Measurements from ENCODE around the gene BCKDHA.
"Not testable (repeated sequence)": the region's sequence is repeated elsewhere in the genome, so short reads cannot be mapped to it uniquely, and the experiment has no call there.

The BCKDHA gene

DNA sequence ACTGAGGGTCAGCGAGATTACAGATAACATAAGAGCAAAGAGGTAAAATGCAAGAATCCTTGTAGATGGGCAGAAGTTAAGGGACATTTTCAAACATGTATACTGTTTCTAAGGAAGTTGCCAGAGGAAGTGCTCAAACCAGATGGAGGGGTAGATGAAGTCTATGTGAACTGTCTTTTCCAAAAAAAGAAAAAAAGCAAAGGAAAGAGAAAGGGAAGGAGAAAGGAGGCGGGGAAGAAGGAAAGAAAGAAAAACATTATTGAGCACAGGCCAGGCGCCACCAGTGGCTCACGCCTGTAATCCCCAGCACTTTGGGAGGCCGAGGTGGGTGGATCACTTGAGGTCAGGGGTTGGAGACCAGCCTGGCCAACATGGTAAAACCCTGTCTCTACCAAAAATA is 36.8 kb downstream of the BCKDHA start:
- DNase-seq (no peak), ATAC-seq (no peak)
- H3K4me1 Mint-ChIP-seq: peaks cover 12% of the 10 kb centered on the region
- H3K27me3 Mint-ChIP-seq: no peaks in the 10 kb centered on the region
- H3K27ac Mint-ChIP-seq: no peak overlapping the region
- no peaks in the 10 kb centered on the region for H3K9me3 Mint-ChIP-seq
- H3K36me3 Mint-ChIP-seq (ENCODE audit: low read depth): peaks cover 21% of the 10 kb centered on the region
- no peak overlapping the region for H3K4me3 Mint-ChIP-seq

DNA sequence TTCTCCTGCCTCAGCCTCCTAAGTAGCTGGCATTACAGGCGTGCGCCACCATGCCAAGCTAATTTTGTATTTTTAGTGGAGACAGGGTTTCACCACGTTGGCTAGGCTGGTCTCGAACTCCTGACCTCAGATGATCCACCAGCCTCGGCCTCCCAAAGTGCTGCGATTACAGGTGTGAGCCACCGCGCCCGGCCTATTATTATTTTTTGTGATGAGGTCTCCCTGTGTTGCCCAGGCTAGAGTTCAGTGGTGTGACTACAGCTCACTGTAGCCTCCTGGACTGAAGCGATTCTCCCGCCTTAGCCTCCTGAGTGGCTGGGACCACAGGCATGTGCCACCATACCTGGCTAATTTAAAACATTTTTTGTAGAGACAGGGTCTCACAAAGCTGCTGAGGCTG is 37.8 kb downstream of the BCKDHA start:
- H3K4me1 Mint-ChIP-seq: peaks cover 16% of the 10 kb centered on the region
- not testable (repeated sequence) for H3K27ac Mint-ChIP-seq, H3K27me3 Mint-ChIP-seq, ATAC-seq, DNase-seq, H3K4me3 Mint-ChIP-seq, H3K9me3 Mint-ChIP-seq
- peaks cover 21% of the 10 kb centered on the region for H3K36me3 Mint-ChIP-seq (ENCODE audit: low read depth)

DNA sequence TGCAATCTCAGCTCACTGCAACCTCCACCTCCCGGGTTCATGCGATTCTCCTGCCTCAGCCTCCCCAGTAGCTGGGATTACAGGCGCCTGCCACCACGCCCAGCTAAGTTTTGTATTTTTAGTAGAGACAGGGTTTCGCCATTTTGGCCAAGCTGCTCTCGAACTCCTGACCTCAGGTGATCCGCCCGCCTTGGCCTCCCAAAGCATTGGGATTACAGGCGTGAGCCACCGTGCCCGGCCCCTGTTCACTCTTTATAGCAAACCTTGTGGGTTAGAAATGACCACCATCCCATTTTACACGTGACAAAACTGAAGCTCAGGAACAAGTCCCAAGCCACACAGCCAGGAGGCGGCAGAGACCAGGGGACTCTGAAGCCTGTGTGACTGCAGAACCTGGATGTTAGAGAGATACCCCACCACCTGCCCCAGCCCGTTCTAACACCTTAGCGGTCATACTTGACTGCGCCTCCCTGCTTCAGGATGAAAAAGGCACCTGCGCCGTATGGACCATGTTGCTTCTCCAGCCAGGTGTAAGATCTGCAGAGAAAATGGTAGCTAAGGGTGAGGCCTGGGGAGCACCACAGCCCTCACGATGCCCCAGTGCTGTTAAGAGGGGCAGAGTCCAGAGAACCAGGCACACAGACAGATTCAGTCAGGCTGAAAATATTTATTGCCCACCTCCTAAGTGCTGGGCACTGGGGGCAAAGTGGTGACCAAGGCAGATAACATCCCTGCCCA is 38.5 kb downstream of the BCKDHA start:
- H3K27me3 Mint-ChIP-seq: no peaks in the 10 kb centered on the region
- no peak overlapping the region for H3K4me3 Mint-ChIP-seq
- no peak overlapping the region for H3K27ac Mint-ChIP-seq
- peaks cover 18% of the 10 kb centered on the region for H3K36me3 Mint-ChIP-seq (ENCODE audit: low read depth)
- no peak for ATAC-seq
- peaks cover 16% of the 10 kb centered on the region for H3K4me1 Mint-ChIP-seq
- no peak for DNase-seq
- H3K9me3 Mint-ChIP-seq: no peaks in the 10 kb centered on the region

DNA sequence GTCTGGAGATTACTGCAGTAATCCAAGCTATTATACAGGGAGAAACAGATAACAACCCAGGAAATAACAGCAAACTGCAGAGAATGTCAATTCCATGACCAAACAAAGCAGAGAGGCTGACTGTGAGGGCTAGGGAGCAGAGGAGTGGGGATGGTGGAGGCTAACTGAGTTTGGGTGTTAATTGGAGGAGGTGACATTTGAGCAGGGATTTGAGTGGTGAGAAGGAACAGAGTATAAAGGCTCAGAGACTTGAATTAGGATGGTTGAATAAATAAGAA is 39.0 kb downstream of the BCKDHA start:
- peaks cover 16% of the 10 kb centered on the region for H3K4me1 Mint-ChIP-seq
- ATAC-seq: no peak
- H3K36me3 Mint-ChIP-seq (ENCODE audit: low read depth): peaks cover 17% of the 10 kb centered on the region
- H3K4me3 Mint-ChIP-seq: no peak overlapping the region
- H3K9me3 Mint-ChIP-seq: no peaks in the 10 kb centered on the region
- H3K27me3 Mint-ChIP-seq: no peaks in the 10 kb centered on the region
- DNase-seq: no peak
- H3K27ac Mint-ChIP-seq: no peak overlapping the region

DNA sequence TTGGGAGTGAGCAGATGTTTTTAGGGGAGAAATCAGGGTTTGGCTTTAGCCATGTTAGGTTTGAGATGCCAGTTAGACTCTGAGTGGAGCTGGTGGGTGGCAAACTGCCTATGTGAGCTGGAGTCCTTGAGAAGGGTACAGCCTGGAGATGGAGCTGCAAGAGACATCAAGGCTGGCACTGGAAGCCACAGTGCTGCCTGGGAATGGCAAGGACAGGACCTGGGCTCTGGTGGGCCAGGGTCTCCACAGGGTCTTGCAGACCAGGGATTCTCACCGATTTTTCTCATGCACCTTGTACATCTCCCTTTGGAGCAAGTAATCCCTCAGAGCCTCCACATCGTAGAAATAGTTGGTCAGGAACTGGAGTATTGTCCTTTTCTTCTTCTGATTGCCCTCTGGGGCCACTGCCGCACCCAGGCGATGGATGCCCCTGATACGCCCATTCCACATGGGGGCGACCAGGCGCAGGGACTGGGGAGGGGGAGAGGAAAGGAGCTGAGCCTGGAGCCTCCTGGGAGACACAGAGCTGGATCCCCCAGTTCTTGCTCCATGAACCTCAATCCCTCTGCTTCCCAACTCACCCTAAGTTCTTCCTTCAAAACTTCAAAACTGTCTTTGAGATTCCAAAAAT is 40.4 kb downstream of the BCKDHA start:
- DNase-seq: no peak
- H3K36me3 Mint-ChIP-seq (ENCODE audit: low read depth): peaks cover 10% of the 10 kb centered on the region
- peaks cover 16% of the 10 kb centered on the region for H3K4me1 Mint-ChIP-seq
- H3K27ac Mint-ChIP-seq: peak overlapping the region; percentile 58
- ATAC-seq: no peak
- H3K27me3 Mint-ChIP-seq: no peaks in the 10 kb centered on the region
- no peaks in the 10 kb centered on the region for H3K9me3 Mint-ChIP-seq
- peak overlapping the region; percentile 24 for H3K4me3 Mint-ChIP-seq

DNA sequence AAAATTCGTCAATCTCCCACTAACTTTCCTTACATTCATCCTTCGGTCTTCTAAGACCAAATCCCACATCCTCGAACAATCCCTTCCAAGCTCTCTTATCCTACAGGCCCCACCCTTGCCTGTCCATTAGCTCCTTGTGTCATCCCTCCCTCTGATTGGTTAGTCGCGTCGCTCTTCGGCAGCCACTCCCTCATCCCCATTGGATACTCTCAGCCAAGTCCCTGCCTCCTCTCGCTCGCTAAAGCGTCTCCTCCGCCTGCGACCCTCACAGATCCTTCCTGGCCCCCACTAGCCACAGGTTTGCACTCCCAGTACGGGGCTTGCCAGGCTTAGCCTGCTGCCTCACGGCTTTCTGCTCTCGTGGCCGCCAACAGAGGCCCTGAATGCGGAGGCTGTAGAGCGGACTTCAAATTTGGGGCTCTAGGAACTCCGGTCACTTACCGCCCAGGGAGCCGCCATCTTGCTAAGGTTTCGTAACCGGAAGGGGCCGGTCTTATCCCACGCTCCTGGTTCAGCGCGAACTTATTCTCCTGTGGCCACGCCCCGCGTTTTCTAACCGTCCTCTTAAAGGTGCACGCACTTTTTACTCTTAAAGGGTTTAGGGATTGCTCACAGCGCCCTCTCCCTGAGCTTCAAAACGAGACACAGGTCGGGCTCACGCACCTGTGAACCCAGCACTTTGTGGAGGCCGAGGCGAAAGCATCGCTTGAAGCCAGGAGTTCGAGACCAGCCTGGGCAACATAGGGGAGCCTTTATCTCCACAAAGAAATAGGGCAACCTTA is 42.0 kb downstream of the BCKDHA start, which contains the start of gene DMAC2:
Gene DMAC2, minus strand, starts transcription at position 472 of the 782 bp plus-strand sequence. Its CDS starts 13 bp downstream, at position 459.
- Mint-ChIP-seq H3K27me3 (no peaks in the 10 kb centered on the region), H3K4me1 (peaks cover 14% of the 10 kb centered on the region), H3K4me3 (no peak within 1 kb of the TSS), H3K27ac (peak within 1 kb of the TSS; percentile 58), H3K9me3 (no peaks in the 10 kb centered on the region), H3K36me3 (ENCODE audit: low read depth) (peaks cover 8% of the 10 kb centered on the region)
- DNase-seq (peak; percentile 95), ATAC-seq (peak; percentile 96)

DNA sequence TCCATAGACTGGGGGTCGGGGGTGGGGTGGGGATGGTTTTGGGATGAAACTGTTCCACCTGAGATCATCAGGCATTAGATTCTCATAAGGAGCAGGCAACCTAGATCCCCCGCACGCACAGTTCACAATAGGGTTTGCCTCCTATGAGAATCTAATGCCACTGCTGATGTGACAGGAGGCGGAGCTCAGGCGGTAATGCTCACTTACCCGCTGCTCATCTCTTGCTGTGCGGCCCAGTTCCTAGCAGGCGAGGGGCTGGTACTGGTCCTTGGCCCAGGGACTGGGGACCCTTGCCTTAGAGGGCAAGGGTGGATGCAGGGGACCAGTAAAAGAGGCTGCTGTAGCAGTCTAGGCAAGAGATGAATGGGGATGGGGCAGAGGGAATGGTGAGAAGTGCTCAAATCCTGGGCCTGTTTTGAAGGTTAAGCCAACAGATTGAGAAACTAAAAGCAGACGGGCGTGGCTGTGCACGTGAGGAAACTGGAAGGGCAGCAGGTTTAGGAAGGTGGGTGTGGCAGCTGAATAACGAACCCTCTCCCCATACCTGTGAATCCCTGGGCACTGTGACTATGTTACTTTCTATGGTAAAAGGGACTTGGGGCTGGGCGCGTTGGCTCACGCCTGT is 43.8 kb downstream of the BCKDHA start:
- Mint-ChIP-seq H3K36me3 (ENCODE audit: low read depth) (peaks cover 8% of the 10 kb centered on the region), H3K4me3 (no peak overlapping the region), H3K9me3 (no peaks in the 10 kb centered on the region), H3K27ac (no peak overlapping the region), H3K4me1 (peaks cover 14% of the 10 kb centered on the region), H3K27me3 (peaks cover 3% of the 10 kb centered on the region)
- ATAC-seq: no peak
- DNase-seq: no peak

DNA sequence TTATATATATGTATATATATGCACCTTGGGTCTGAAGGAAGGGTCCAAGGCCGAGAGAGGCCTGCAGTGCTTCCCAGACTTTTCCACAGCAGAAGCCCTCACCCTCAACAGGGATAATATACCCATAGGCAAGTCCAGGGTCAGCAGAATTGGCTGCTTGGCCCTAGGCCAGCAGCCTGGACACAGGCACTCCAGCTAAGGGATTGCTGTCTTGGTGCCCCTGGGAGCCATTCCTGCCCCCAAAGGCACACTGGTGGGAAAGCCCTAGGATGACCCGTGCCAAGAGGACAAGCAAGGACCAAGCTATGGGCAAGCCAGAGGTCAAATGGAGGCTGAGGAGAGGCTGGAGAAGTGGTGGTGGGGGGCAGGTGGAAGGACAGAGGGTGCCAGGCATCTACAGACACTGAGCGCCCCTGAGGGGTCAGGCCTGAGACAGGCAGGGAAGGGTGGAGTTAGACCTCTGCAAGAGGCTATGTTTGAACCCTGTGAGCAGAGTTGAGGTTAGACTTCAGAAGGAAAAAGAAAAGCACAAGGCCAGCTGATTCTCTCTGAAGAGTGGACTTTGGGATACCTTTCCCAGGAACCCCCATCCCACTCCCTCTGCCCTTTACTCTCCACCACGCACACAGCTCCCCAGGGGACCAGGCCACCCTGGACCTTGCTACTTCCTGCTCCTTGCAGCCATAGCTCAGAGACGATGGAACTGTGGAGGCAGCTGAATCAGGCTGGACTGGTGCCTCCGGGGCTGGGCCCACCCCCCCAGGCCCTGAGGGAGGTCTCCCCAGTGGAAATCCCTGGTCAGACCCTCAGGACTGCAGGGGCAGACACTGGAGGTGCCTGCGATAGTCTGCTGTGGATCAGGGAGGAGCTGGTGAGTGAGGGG is 45.1 kb downstream of the BCKDHA start, which contains the start of gene ERICH4:
Gene ERICH4, plus strand, starts transcription at position 684 of the 883 bp plus-strand sequence. Its CDS starts 14 bp downstream, at position 698.
- DNase-seq (no peak), ATAC-seq (no peak)
- Mint-ChIP-seq H3K9me3 (no peaks in the 10 kb centered on the region), H3K4me1 (peaks cover 13% of the 10 kb centered on the region), H3K36me3 (ENCODE audit: low read depth) (peaks cover 5% of the 10 kb centered on the region), H3K4me3 (no peak within 1 kb of the TSS), H3K27ac (peak within 1 kb of the TSS; percentile 2), H3K27me3 (peaks cover 8% of the 10 kb centered on the region)

DNA sequence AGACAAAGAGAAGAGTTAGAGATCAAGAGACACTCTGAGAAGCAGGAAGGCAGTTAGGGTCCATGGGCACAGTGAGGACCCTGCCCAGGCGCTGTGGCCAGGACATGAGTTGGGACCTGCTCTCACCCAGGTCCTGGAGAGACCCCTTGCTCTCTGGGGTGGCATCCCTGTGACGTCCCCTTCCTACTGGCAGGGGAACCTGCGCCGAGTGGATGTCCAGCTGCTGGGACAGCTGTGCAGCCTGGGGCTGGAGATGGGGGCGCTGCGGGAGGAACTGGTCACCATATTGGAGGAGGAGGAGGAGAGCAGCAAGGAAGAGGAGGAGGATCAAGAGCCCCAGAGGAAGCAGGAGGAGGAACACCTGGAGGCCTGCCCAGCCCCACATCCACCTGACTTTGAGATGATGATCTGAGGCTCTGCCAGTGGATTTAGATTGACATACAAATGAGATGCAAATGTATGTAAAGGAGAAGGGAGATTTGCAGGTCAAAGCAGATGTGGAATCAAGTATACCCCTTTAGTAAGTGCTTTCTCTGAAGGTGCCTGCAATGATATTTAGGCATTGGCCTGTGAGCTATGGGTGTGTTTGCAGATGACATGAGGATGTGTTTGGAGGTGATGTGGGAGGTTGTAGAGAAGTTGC is 46.3 kb downstream of the BCKDHA start:
- H3K27me3 Mint-ChIP-seq: peaks cover 8% of the 10 kb centered on the region
- no peaks in the 10 kb centered on the region for H3K36me3 Mint-ChIP-seq (ENCODE audit: low read depth)
- DNase-seq (no peak), ATAC-seq (no peak)
- peak overlapping the region; percentile 2 for H3K27ac Mint-ChIP-seq
- no peaks in the 10 kb centered on the region for H3K9me3 Mint-ChIP-seq
- H3K4me1 Mint-ChIP-seq: peaks cover 5% of the 10 kb centered on the region
- H3K4me3 Mint-ChIP-seq: no peak overlapping the region

DNA sequence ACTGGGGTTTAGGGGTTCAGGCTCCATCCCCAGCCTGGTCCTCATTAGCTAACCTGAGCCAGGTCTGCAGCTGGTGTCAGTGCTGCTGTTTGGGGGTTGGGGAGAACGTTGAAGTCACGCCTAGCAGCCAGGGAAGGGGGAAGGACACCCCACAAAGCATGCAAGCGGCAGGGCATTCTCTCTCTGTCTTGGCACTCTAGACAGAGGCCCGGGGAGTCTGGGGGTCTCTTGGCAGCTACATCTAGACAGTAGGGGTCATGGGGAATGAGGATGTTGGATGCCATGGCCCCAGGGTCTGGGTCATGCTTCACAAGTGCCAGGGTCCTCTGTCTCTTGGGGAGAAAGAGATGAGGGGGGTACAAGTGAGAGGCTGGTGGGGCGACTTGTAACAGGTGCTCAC is 48.0 kb downstream of the BCKDHA start:
- H3K4me1 Mint-ChIP-seq: peaks cover 5% of the 10 kb centered on the region
- no peak overlapping the region for H3K4me3 Mint-ChIP-seq
- ATAC-seq (no peak), DNase-seq (no peak)
- no peaks in the 10 kb centered on the region for H3K9me3 Mint-ChIP-seq
- no peaks in the 10 kb centered on the region for H3K36me3 Mint-ChIP-seq (ENCODE audit: low read depth)
- peaks cover 11% of the 10 kb centered on the region for H3K27me3 Mint-ChIP-seq
- no peak overlapping the region for H3K27ac Mint-ChIP-seq

DNA sequence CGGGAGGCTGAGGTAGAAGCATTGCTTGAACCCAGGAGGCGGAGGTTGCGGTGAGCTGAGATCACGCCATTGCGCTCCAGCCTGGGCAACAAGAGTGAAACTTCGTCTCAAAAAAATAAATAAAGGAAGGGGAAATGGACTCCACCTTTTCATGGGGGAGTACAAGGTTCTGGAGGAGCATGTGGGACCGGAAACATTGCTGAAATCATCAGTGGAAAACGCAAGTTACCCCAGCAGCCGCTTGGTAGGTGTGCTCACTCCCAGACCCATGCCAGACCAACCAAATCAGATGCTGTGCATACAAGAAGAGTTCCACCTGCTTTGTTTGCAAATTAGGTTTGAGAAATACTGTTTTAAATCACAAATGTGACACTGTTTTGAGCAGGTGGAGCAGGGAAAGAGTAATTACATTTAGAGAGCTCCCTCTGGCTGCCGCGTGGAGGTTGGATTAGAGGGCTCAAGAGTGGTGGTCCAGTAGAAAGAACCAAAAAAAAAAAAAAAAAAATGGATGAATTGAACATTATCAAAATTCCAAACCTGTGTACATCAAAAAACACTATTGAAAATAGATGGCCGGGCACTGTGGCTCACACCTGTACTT is 50.2 kb downstream of the BCKDHA start:
- DNase-seq (no peak), ATAC-seq (no peak)
- no peaks in the 10 kb centered on the region for H3K36me3 Mint-ChIP-seq (ENCODE audit: low read depth)
- H3K4me1 Mint-ChIP-seq: peaks cover 5% of the 10 kb centered on the region
- no peaks in the 10 kb centered on the region for H3K9me3 Mint-ChIP-seq
- peaks cover 11% of the 10 kb centered on the region for H3K27me3 Mint-ChIP-seq
- no peak overlapping the region for H3K4me3 Mint-ChIP-seq
- no peak overlapping the region for H3K27ac Mint-ChIP-seq

DNA sequence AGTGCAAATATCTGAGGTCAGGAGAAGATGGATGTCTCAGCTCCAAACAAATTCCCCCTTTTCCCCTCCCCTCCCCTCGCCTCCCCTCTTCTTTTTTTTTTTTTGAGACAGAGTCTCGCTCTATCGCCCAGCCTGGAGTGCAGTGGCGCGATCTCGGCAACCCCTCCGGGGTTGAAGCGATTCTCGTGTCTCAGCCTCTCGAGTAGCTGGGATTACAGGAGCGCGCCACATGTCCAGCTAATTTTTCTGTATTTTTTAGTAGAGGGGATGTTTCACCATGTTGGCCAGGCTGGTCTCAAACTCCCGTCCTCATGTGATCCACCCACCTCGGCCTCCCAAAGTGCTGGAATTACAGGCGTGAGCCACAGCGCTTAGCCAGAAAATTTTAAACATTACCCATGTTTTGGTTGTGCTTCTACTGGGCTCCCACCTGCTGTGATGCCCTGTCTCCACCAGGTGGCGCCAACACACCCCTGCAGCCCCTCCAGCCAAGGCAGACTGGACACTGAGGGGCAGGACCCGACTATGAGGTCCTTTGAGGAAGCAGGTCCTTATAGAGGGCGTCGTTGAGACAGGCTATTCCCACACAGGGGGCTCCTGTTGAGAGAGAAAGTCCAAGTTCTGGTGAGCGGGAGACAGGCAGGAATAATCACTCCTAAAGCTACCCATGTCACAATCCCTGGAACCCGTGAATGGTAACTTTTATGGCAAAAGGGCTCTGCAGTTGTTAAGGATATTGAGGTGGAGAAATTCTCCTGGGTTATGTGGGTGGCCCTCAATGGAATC is 51.7 kb downstream of the BCKDHA start:
- no peaks in the 10 kb centered on the region for H3K9me3 Mint-ChIP-seq
- H3K4me3 Mint-ChIP-seq: peak overlapping the region; percentile 69
- peaks cover 5% of the 10 kb centered on the region for H3K4me1 Mint-ChIP-seq
- H3K27me3 Mint-ChIP-seq: peaks cover 11% of the 10 kb centered on the region
- ATAC-seq (peak; percentile 82), DNase-seq (peak; percentile 78)
- peak overlapping the region; percentile 46 for H3K27ac Mint-ChIP-seq
- H3K36me3 Mint-ChIP-seq (ENCODE audit: low read depth): no peaks in the 10 kb centered on the region

DNA sequence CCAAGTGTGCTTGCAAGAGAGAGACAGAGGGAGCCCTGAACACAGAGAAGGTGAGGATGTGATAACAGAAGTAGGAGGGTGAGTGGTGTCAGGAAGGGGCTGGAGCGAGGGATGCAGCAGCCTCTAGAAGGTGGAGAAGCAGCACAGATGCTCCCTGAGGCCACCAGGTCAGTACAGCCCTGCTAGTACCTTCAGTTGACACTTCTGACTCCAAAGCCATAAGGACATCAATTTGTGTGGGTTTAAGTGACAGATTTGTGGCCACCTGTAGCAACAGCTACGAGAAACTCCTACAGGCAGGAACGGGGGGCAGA is 52.2 kb downstream of the BCKDHA start:
- ATAC-seq (no peak), DNase-seq (no peak)
- Mint-ChIP-seq H3K4me3 (no peak overlapping the region), H3K9me3 (no peaks in the 10 kb centered on the region), H3K27me3 (peaks cover 11% of the 10 kb centered on the region), H3K36me3 (ENCODE audit: low read depth) (no peaks in the 10 kb centered on the region), H3K4me1 (peaks cover 5% of the 10 kb centered on the region), H3K27ac (no peak overlapping the region)

All from activated naive CD8-positive, alpha-beta T cell treated with anti-CD3 and anti-CD28 coated beads, Interleukin-2, amount 50 U/mL, for 24 hours (primary cell).